HG02884 (cell line): ENCODE results near the gene CIB1.
"Not testable (repeated sequence)": the region's sequence is repeated elsewhere in the genome, so short reads cannot be mapped to it uniquely, and the experiment has no call there.

Experiments
- ATAC-seq: cut with Tn5 transposase; IDR thresholded peaks from one replicate; pipeline ENCODE4 v1.9.1; 2021; ENCODE audit warnings: mild to moderate bottlenecking, moderate library complexity; ENCODE audit not compliant: unreplicated experiment

CIB1 gene

GRCh38 chr15:90201130-90201943, 32.4 kb downstream of the CIB1 start, which contains the start of gene SEMA4B:
Gene SEMA4B, plus strand, starts transcription at chr15:90201330. Its CDS starts 249 bp downstream, at chr15:90201579.
- peak; percentile 74 for ATAC-seq

- no peak for ATAC-seq
Observed at GRCh38 chr15:90200534-90201129, 33.1 kb downstream of the CIB1 start.

GRCh38 chr15:90194655-90195054, 39.1 kb downstream of the CIB1 start:
- ATAC-seq = no peak

- ATAC-seq = no peak
Observed at GRCh38 chr15:90192961-90193786, 40.6 kb downstream of the CIB1 start.

- no peak for ATAC-seq
Observed at GRCh38 chr15:90191794-90192509, 41.8 kb downstream of the CIB1 start.

GRCh38 chr15:90191344-90191687, 42.4 kb downstream of the CIB1 start:
- ATAC-seq = no peak

- no peak for ATAC-seq
Observed at GRCh38 chr15:90190606-90191343, 43.0 kb downstream of the CIB1 start.

GRCh38 chr15:90189781-90190467, 43.8 kb downstream of the CIB1 start:
- no peak for ATAC-seq

GRCh38 chr15:90188914-90189748, 44.6 kb downstream of the CIB1 start:
- ATAC-seq = no peak

- ATAC-seq = not testable (repeated sequence)
Observed at GRCh38 chr15:90188065-90188464, 45.7 kb downstream of the CIB1 start.

GRCh38 chr15:90187257-90187868, 46.4 kb downstream of the CIB1 start:
- no peak for ATAC-seq

GRCh38 chr15:90184786-90185704, 48.7 kb downstream of the CIB1 start:
- peak; percentile 67 for ATAC-seq

GRCh38 chr15:90184119-90184785, 49.5 kb downstream of the CIB1 start:
- ATAC-seq = peak; percentile 57

- no peak for ATAC-seq
Observed at GRCh38 chr15:90181776-90182175, 52.0 kb downstream of the CIB1 start.
